SJCRH30 (cell line): ENCODE data around the gene OMP. TPM values are rescaled to one million over a fixed set of nuclear protein-coding genes. Genes with fewer than 3 reads are reported as not detected.
"Not testable (repeated sequence)": the region's sequence is repeated elsewhere in the genome, so short reads cannot be mapped to it uniquely, and the experiment has no call there.

Experiments used
- DNase-seq, 2 experiments: peaks; one replicate each; pipeline ENCODE4 v3.0.0-alpha.2; 2015 to 2020
- H3K27ac ChIP-seq: fragments of 250-450 bp; sonication (Bioruptor Pico); 2 replicates; pipeline ENCODE4 v1.5.1; 2020; ENCODE audit warnings: mild to moderate bottlenecking, moderate library complexity
- H3K27me3 ChIP-seq: fragments of 250-450 bp; sonication (Bioruptor Pico); 2 replicates; pipeline ENCODE4 v1.5.1; 2020; ENCODE audit warnings: mild to moderate bottlenecking, moderate library complexity
- H3K36me3 ChIP-seq: fragments of 250-450 bp; sonication (Bioruptor Pico); 2 replicates; pipeline ENCODE4 v1.5.1; 2020; ENCODE audit warnings: mild to moderate bottlenecking, moderate library complexity
- H3K4me1 ChIP-seq: fragments of 250-450 bp; sonication (Bioruptor Pico); 2 replicates; pipeline ENCODE4 v1.5.1; 2020; ENCODE audit warnings: mild to moderate bottlenecking, moderate library complexity
- H3K4me3 ChIP-seq: fragments of 250-450 bp; sonication (Bioruptor Pico); 2 replicates; pipeline ENCODE4 v1.5.1; 2020; ENCODE audit warnings: mild to moderate bottlenecking, moderate library complexity
- H3K9me3 ChIP-seq: fragments of 250-450 bp; sonication (Bioruptor Pico); replicated peaks from 2 replicates; pipeline ENCODE4 v1.5.1; 2020; ENCODE audit warnings: mild to moderate bottlenecking, moderate library complexity
- total RNA-seq: library from RNA; depleted of rRNA; stranded (reverse); fragments of >200 nt; shearing (Covaris generic); gene quantifications from 2 replicates; pipeline ENCODE4 v1.2.3, GENCODE V29; 2014; rRNA removed

The OMP gene, protein sequence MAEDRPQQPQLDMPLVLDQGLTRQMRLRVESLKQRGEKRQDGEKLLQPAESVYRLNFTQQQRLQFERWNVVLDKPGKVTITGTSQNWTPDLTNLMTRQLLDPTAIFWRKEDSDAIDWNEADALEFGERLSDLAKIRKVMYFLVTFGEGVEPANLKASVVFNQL
- 0.35 and 0.67 TPM in 2 replicates for total RNA-seq

DNA sequence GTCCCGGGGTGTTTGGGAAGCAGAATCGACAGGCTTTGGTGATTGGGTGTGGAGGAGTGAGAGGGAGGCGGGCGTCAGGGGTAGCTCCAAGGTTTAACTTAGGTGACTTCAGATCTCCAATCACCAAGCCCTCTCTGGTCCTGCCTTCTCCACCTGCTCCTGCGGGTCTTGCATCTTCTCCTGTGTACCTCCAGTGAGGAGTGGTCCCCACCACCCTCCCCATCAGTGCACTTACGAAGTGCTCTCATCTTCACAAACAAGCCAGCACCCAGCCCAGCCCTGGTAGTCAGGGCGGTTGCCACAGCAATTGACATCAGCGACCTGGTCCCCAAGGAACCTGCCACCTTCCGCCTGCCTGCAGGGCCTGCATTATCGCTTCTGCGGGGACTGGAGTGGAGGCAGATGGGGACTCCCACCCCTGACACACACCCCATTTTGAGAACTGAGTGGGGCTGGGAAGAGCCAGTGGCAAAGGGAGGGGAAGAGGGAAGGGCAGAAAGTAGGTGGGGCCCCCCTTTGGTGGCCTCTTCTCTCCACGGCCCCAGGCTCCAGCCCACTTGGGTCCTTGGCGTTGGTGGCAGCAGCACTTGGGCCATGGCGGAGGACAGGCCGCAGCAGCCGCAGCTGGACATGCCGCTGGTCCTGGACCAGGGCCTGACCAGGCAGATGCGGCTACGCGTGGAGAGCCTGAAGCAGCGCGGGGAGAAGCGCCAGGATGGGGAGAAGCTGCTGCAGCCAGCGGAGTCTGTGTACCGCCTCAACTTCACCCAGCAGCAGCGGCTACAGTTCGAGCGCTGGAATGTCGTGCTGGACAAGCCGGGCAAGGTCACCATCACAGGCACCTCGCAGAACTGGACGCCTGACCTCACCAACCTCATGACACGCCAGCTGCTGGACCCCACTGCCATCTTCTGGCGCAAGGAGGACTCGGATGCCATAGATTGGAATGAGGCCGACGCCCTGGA lies at the start of gene OMP:
OMP (plus strand) TSS at position 595 of the 965 bp plus-strand sequence; CDS start at position 595, 0 bp downstream.
- no peak for DNase-seq
- Histone ChIP-seq H3K4me1 (peaks cover 6% of the 10 kb centered on the region), H3K36me3 (no peaks in the 10 kb centered on the region), H3K27me3 (no peaks in the 10 kb centered on the region), H3K9me3 (no peaks in the 10 kb centered on the region), H3K27ac (no peak within 1 kb of the TSS), H3K4me3 (no peak within 1 kb of the TSS)

DNA sequence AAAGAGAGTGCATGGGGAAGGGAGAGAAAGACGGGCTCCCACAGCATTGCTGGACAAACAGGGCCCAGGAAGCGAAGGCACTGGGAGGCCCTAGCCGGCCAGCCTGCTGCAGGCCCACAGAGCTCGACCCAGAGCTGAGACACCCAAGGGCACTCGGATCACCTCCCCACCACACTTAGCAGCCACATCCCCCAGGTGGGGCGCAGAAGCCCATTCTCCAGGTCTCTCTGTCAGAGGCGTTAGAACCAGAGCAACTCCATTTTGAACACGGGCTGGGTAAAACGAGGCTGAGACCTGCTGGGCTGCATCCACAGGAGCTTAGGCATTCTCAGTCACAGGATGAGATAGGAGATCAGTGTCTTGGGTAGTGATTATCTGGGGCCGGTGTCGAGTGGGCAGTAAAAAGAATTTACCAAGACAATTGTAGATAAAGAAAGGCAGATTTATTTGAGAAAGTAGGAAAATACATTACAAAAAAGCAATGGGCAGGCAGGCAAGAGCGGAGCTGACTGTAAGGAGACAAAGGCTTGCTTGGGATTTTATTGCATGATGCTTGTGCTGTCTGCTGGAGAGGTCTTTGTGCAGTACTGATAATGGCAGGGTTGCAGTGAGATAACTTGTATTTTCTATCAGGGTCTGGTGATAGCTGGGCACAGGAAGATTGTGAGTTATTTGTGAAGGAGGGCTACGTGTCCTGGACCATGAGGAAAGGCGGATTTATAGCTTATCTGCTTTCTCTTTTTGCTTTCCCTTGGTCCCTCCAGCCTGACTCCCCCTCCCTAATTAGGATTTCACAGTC lies 49.2 kb upstream of the OMP start:
- no peak overlapping the region for H3K27ac ChIP-seq
- H3K36me3 ChIP-seq = no peaks in the 10 kb centered on the region
- no peak overlapping the region for H3K4me3 ChIP-seq
- H3K27me3 ChIP-seq = no peaks in the 10 kb centered on the region
- no peak for DNase-seq
- no peaks in the 10 kb centered on the region for H3K4me1 ChIP-seq
- no peaks in the 10 kb centered on the region for H3K9me3 ChIP-seq

DNA sequence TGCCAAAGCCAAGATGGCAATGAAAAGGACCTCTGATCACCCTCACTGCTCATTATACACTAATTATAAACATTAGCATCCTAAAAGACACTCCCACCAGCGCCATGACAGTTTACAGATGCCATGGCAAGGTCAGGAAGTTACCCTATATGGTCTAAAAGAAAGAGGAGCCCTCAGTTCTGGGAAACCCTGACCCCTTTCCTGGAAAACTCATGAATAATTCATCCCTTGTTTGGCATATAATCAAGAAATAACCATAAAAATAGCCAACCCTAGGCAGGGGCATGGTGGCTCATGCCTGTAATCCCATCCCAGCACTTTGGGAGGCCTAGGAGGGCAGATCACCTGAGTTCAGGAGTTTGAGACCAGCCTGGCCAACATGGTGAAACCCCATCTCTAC lies 48.6 kb upstream of the OMP start:
- Histone ChIP-seq H3K4me1 (no peaks in the 10 kb centered on the region), H3K4me3 (no peak overlapping the region), H3K27ac (no peak overlapping the region), H3K27me3 (no peaks in the 10 kb centered on the region), H3K9me3 (no peaks in the 10 kb centered on the region), H3K36me3 (no peaks in the 10 kb centered on the region)
- DNase-seq = no peak

DNA sequence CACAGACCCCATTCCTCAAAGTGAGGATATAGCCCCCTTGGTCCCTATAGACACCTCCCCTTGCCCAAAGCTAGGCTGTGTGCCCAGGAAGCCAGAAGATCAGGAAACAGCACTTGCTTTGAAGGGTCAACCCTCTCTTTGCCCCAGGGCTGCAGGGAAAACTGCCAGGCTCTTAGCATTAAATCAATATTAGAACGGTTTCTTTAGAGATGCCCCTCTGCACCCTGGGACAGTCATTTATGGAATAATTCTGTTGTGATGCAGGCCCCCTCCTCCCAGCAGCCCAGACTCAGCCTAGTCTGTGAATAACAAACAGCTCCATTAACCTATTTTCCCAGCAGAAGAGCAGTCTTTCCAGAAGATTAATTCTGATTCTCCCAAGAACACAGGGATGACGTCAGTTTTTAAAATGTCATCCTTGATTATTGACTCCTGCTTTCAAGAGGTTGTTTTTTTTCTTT lies 47.5 kb upstream of the OMP start:
- Histone ChIP-seq H3K27ac (no peak overlapping the region), H3K4me1 (no peaks in the 10 kb centered on the region), H3K27me3 (no peaks in the 10 kb centered on the region), H3K9me3 (no peaks in the 10 kb centered on the region), H3K36me3 (no peaks in the 10 kb centered on the region), H3K4me3 (no peak overlapping the region)
- DNase-seq = no peak

DNA sequence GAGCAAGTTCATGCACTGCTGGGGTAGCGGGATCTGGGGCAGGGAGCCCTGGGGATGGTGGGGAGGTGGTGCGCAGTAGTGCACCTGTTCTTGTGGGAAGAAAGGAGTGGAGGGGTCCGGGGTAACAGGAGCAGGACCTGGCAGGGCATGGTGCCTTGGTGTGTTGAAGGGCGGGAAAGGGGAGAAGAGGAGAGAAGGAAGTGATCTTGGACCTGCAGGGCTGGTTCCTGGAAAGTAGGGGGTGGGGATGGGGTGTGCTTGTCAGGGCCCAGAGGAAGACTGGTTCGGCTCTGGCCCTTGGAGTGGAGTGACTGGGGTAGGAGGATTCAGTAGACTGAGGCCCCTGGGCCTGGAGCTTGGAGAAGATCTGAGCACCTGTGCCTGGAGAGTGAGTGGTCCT lies 46.7 kb upstream of the OMP start:
- no peaks in the 10 kb centered on the region for H3K36me3 ChIP-seq
- H3K27me3 ChIP-seq = no peaks in the 10 kb centered on the region
- DNase-seq = no peak

DNA sequence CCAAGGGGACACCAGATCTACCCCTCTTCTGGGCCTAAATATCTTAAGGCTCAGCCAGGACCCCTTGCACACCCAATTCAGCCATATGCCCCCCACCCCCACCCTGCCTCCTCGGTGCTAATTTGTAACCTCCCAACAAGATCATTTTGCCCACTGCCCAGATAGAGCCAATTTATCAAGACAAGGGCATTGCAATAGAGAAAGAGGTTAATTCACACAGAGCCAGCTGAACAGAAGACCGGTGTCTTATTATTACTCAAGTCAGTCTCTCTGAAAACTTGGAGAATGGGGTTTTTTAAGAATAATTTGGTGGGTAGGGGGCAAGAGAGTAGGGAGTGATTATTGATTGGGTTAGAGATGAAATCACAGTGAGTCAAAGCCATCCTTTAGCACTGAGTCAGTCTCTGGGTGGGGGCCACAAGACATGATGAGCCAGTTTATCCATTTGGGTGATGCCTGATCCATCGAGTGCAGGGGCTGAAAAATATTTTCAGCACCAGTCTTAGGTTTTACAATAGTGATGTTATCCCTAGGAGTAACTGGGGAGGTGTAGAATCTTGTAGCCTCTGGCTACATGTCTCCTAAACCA lies 45.7 kb upstream of the OMP start:
- no peaks in the 10 kb centered on the region for H3K27me3 ChIP-seq
- no peaks in the 10 kb centered on the region for H3K4me1 ChIP-seq
- no peaks in the 10 kb centered on the region for H3K9me3 ChIP-seq
- no peak for DNase-seq
- H3K4me3 ChIP-seq = no peak overlapping the region
- no peak overlapping the region for H3K27ac ChIP-seq
- H3K36me3 ChIP-seq = no peaks in the 10 kb centered on the region

More for the DNA sequence above, 46.7 kb upstream of the OMP start:
- Histone ChIP-seq H3K4me3 (no peak overlapping the region), H3K9me3 (no peaks in the 10 kb centered on the region), H3K27ac (no peak overlapping the region), H3K4me1 (no peaks in the 10 kb centered on the region)

DNA sequence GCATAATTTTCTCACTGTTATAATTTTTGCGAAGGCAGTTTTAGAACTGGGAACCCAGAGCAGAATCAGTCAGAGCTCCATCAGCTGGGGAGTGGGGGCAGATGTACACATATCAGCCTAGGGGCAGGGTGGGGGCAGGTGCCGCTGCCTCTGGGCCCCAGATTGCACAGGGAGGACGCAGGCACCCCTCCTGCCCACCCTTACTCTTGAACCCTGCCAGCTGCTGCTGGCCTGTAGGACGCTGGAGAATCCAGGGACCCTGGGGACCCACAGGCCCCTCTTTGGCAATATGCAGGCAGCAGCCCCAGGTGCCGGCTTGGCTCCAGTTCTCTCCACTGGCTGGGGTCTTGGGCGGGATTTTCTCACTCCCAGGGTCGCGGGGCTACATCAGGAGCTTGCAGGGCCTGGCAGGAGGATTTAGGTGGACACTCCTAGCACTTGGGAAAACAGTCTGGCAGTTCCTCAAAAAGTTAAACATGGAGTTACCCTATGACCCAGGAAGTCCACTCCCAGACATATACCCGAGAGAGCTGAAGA lies 44.6 kb upstream of the OMP start:
- no peaks in the 10 kb centered on the region for H3K9me3 ChIP-seq
- no peak for DNase-seq
- no peak overlapping the region for H3K4me3 ChIP-seq
- no peaks in the 10 kb centered on the region for H3K36me3 ChIP-seq
- H3K27me3 ChIP-seq = no peaks in the 10 kb centered on the region
- no peaks in the 10 kb centered on the region for H3K4me1 ChIP-seq
- no peak overlapping the region for H3K27ac ChIP-seq

DNA sequence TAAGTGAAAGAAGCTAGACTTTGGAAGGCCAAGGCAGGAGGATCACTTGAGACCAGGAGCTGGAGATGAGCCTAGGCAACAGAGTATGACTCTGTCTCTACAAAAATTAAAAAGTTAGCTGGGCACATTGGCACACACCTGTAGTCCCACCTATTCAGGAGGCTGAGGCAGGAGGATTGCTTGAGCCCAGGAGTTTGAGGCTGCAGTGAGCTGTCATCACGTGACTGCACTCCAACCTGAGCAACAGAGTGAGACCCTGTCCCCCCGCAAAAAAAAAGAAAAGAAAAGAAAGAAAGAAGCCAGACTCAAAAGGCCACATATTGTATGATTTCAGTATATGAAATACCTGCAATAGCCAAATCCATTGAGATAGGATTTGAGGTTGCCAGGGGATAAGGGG lies 43.7 kb upstream of the OMP start:
- no peaks in the 10 kb centered on the region for H3K27me3 ChIP-seq
- H3K36me3 ChIP-seq = no peaks in the 10 kb centered on the region
- no peak for DNase-seq
- H3K4me3 ChIP-seq = no peak overlapping the region
- H3K9me3 ChIP-seq = no peaks in the 10 kb centered on the region
- H3K4me1 ChIP-seq = no peaks in the 10 kb centered on the region
- H3K27ac ChIP-seq = no peak overlapping the region

DNA sequence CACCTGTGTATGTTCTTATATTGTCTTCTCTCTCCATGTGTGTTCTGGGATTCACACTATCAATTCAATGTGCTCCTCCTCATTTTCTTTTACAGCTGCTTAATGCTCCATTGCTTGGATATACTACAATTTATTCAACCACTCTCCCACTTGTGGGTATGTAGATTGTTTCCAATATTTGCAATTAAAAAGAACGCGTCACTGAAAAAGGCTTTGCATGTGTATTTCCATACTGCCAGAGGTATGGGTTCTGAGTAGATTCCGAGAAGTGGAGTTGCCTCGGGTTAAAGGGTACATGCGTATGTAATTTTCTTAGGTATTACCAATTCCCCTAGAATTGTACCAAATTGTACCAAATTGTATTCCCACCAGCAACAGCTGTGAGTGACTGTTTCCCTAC lies 42.8 kb upstream of the OMP start:
- no peaks in the 10 kb centered on the region for H3K9me3 ChIP-seq
- DNase-seq = no peak
- no peak overlapping the region for H3K4me3 ChIP-seq
- no peaks in the 10 kb centered on the region for H3K27me3 ChIP-seq
- no peaks in the 10 kb centered on the region for H3K36me3 ChIP-seq
- H3K4me1 ChIP-seq = no peaks in the 10 kb centered on the region
- no peak overlapping the region for H3K27ac ChIP-seq

DNA sequence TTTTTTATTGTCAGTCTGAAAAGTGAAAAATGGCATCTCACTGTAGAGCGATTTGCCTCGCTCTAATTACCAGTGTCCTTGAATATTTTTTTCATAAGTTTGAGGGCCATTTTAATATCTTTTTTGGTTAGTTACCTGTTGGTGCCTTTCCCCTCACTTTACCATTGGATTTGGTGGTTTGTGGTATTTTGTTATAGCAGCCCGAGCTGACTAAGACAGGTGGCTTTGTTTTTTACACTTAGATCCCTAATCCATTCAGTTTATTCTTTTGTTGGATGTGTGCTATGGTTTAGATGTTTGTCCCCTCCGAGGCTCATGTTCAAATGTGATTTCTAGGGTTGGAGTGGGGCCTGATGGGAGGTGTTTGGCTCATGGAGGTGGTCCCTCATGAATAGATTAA lies 42.4 kb upstream of the OMP start:
- no peaks in the 10 kb centered on the region for H3K4me1 ChIP-seq
- H3K27ac ChIP-seq = no peak overlapping the region
- no peaks in the 10 kb centered on the region for H3K27me3 ChIP-seq
- no peak for DNase-seq
- H3K9me3 ChIP-seq = no peaks in the 10 kb centered on the region
- no peak overlapping the region for H3K4me3 ChIP-seq
- H3K36me3 ChIP-seq = no peaks in the 10 kb centered on the region

DNA sequence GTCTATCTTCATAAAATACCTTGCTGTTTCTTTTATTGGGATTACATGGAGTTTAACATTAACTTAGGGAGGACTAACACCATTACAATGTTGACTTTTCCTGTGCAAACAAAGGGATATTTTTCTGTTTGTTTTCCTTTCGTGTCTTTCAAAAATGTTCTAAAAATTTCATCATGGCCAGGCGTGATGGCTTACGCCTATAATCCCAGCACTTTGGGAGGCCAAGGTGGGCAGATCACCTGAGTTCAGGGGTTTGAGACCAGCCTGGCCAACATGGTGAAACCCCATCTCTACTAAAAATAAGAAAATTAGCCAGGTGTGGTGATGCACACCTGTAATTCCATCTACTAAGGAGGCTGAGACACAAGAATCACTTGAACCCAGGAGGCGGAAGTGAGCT lies 41.4 kb upstream of the OMP start:
- H3K27me3 ChIP-seq, H3K4me3 ChIP-seq, H3K9me3 ChIP-seq, DNase-seq, H3K4me1 ChIP-seq, H3K36me3 ChIP-seq, H3K27ac ChIP-seq: not testable (repeated sequence)

DNA sequence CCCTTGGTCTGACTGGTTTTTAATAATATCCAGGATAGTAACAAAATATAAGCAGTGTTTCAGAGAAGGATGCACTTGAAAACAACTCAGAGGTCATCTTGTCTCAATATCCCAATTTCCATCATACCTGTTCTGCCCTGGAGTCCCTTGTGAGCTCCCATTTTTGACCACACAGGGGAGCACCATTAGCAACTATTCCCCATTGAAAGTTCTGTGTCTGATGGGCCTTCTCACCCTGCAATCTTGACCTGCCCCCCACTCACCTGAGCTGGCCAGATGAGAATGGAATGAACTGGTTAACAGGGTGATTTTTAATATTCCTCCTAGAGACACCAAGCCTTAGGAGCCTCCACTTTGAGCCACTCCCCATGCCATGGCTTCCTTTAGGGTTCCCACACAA lies 39.7 kb upstream of the OMP start:
- DNase-seq = no peak
- Histone ChIP-seq H3K27ac (no peak overlapping the region), H3K27me3 (no peaks in the 10 kb centered on the region), H3K4me1 (no peaks in the 10 kb centered on the region), H3K9me3 (no peaks in the 10 kb centered on the region), H3K4me3 (no peak overlapping the region), H3K36me3 (no peaks in the 10 kb centered on the region)

DNA sequence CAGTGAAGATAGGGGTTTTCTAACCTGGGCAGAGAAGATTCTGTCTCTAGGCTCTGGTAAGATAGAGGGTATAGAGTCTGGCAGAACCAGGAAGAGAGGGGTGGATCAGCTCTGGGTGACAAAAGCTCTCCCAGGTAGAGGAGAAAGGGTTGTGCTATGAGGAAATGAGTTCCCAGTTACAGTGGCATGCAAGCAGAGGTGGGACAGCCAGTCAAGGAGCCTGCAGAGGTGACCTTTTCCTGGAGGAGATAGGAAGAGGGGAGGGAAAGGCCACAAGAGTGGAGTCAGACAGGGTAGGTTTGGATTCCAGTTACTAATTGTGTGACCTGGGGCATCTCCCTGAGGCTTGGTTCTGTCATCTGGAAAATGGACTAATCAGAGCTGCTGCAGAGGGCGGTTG lies 39.2 kb upstream of the OMP start:
- Histone ChIP-seq H3K9me3 (no peaks in the 10 kb centered on the region), H3K4me3 (no peak overlapping the region), H3K36me3 (no peaks in the 10 kb centered on the region), H3K27ac (no peak overlapping the region), H3K27me3 (no peaks in the 10 kb centered on the region), H3K4me1 (no peaks in the 10 kb centered on the region)
- DNase-seq = no peak

DNA sequence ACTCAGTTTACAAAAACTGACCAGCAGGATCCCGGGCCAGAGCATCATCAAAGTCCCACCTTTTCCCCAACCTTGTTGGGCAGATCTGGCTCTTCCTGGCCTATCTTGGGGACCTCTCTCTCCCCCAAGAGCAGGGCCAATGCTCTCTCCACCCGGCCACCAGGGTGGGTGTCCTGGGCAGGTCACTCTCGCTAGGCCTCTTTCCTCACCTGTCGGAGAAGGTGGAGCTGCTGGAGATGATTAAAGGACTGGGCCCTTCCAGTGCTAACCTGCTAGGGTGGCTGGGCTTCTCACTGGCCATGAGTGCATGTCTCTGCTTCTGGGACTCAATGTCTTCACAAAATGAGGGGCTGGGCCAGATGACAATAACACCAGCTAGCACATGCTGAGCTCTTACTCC lies 38.8 kb upstream of the OMP start:
- Histone ChIP-seq H3K27ac (no peak overlapping the region), H3K4me1 (no peaks in the 10 kb centered on the region), H3K36me3 (no peaks in the 10 kb centered on the region), H3K27me3 (no peaks in the 10 kb centered on the region), H3K4me3 (no peak overlapping the region), H3K9me3 (no peaks in the 10 kb centered on the region)
- no peak for DNase-seq
